GM21381 (cell line): ENCODE data around the gene UTS2.

ENCODE experiments used
- ATAC-seq: cut with Tn5 transposase; IDR thresholded peaks from one replicate; pipeline ENCODE4 v1.9.1; 2021; ENCODE audit warnings: mild to moderate bottlenecking, moderate library complexity; ENCODE audit not compliant: unreplicated experiment

UTS2 gene

GRCh38 chr1:7863756-7864328 is 11.0 kb upstream of the UTS2 start:
- no peak for ATAC-seq

GRCh38 chr1:7862211-7863060 is 9.6 kb upstream of the UTS2 start:
- ATAC-seq: no peak

GRCh38 chr1:7861452-7861851 is 8.6 kb upstream of the UTS2 start:
- no peak for ATAC-seq

GRCh38 chr1:7860130-7860529 is 7.3 kb upstream of the UTS2 start:
- ATAC-seq: no peak

GRCh38 chr1:7859406-7859805 is 6.5 kb upstream of the UTS2 start:
- no peak for ATAC-seq

GRCh38 chr1:7857985-7858384 is 5.1 kb upstream of the UTS2 start:
- ATAC-seq: no peak

- ATAC-seq: no peak
Measured at GRCh38 chr1:7857000-7857399, 4.1 kb upstream of the UTS2 start.

- ATAC-seq: no peak
Measured at GRCh38 chr1:7856345-7856744, 3.5 kb upstream of the UTS2 start.

GRCh38 chr1:7853684-7854026 is 790 bp upstream of the UTS2 start:
- ATAC-seq: no peak

- no peak for ATAC-seq
Measured at GRCh38 chr1:7850786-7851185, 2.1 kb downstream of the UTS2 start.

GRCh38 chr1:7847599-7847998 is 5.3 kb downstream of the UTS2 start:
- ATAC-seq: no peak

GRCh38 chr1:7846656-7847055 is 6.2 kb downstream of the UTS2 start:
- ATAC-seq: no peak

GRCh38 chr1:7845761-7846160 is 7.1 kb downstream of the UTS2 start:
- ATAC-seq: no peak

GRCh38 chr1:7842517-7842916 is 10.3 kb downstream of the UTS2 start:
- no peak for ATAC-seq

GRCh38 chr1:7839526-7839925 is 13.3 kb downstream of the UTS2 start:
- no peak for ATAC-seq

- no peak for ATAC-seq
Measured at GRCh38 chr1:7838714-7839113, 14.2 kb downstream of the UTS2 start.

GRCh38 chr1:7833035-7833434 is 19.8 kb downstream of the UTS2 start:
- no peak for ATAC-seq

- no peak for ATAC-seq
Measured at GRCh38 chr1:7831458-7831857, 21.4 kb downstream of the UTS2 start.

- ATAC-seq: no peak
Measured at GRCh38 chr1:7827126-7827955, 25.5 kb downstream of the UTS2 start.

GRCh38 chr1:7826363-7826762 is 26.5 kb downstream of the UTS2 start:
- ATAC-seq: no peak

- ATAC-seq: no peak
Measured at GRCh38 chr1:7824701-7825100, 28.2 kb downstream of the UTS2 start.

GRCh38 chr1:7821282-7821681 is 31.6 kb downstream of the UTS2 start:
- no peak for ATAC-seq
